ENCODE results near the gene CHI3L1. TPM values are rescaled to one million over a fixed set of nuclear protein-coding genes. Genes with fewer than 3 reads are reported as not detected.

The CHI3L1 gene
- total and polyA plus RNA-seq, 12 donors = 0.15 to 14.3 (median 2.0) TPM; not detected in 1

- H3K27me3 ChIP-seq = peaks cover 0 to 59% (median 5%) of the 10 kb centered on the region in 7 donors
- peaks cover 23 to 70% (median 52%) of the 10 kb centered on the region in 9 donors for H3K4me1 ChIP-seq
- peak; percentile 34 to 81 (median 76) for ATAC-seq
- DNase-seq = peak; percentile 71 to 78
- intact Hi-C loops (cut with DNase I) = loop anchor here in 5 of 10 donors (5.0 kb wide), 2 partner anchors 38 to 92 kb away; no protein-coding TSS in a partner anchor
- WGBS, 2 donors = 33 to 40% methylated on average over 7 of the region's 7 CpGs
- no peaks in the 10 kb centered on the region for H3K9me3 ChIP-seq
- no peak for TF ChIP-seq CTCF (IDR thresholded peaks at IDR 0.05)
- peak overlapping the region; percentile 36 to 91 (median 81) for H3K27ac ChIP-seq
- no peaks in the 10 kb centered on the region for H3K36me3 ChIP-seq
- H3K4me3 ChIP-seq = peak overlapping the region in 3 of 10 donors; percentile 7 to 50 (median 50)
Observed at GRCh38 chr1:203129501-203130231, 56.8 kb downstream of the CHI3L1 start.

Other genes with a start within 250 kb of the CHI3L1 start
- gene ADIPOR1, start 228.4 kb downstream of the CHI3L1 start, total RNA-seq = 100 to 1,000 TPM in 3 of 10 donors, 10 to 100 TPM in 7; 79.7 to 117 (median 95.0) TPM
- gene ADIPOR1, start 228.4 kb downstream of the CHI3L1 start, polyA plus RNA-seq = 100 to 1,000 TPM in 1 of 2 donors, 10 to 100 TPM in 1; 56.3 to 116 TPM
- 100 to 1,000 TPM in 9 of 10 donors, 10 to 100 TPM in 1; 93.2 to 333 (median 223) TPM for gene CYB5R1, start 219.4 kb downstream of the CHI3L1 start, total RNA-seq
- gene CYB5R1, start 219.4 kb downstream of the CHI3L1 start, polyA plus RNA-seq = 100 to 1,000 TPM; 119 to 263 TPM
- 10 to 100 TPM; 18.2 to 34.2 (median 21.1) TPM for gene TMEM183A, start 179.3 kb downstream of the CHI3L1 start, total RNA-seq
- 10 to 100 TPM; 11.5 to 38.1 TPM for gene TMEM183A, start 179.3 kb downstream of the CHI3L1 start, polyA plus RNA-seq
- gene PPFIA4, start 160.2 kb downstream of the CHI3L1 start, total RNA-seq = 10 to 100 TPM in 9 of 10 donors, 1 to 10 TPM in 1; 9.5 to 60.6 (median 35.2) TPM
- 10 to 100 TPM in 1 of 2 donors, 1 to 10 TPM in 1; 8.1 to 28.5 TPM for gene PPFIA4, start 160.2 kb downstream of the CHI3L1 start, polyA plus RNA-seq
- not detected for gene MYOG, start 100.7 kb downstream of the CHI3L1 start, total RNA-seq
- under 1 TPM in 1 of 2 donors, not detected in 1; 0.06 TPM for gene MYOG, start 100.7 kb downstream of the CHI3L1 start, polyA plus RNA-seq
- 10 to 100 TPM in 4 of 10 donors, 1 to 10 TPM in 6; 5.1 to 12.2 (median 9.3) TPM for gene ADORA1, start 59.0 kb downstream of the CHI3L1 start, total RNA-seq
- 1 to 10 TPM; 1.8 to 8.3 TPM for gene ADORA1, start 59.0 kb downstream of the CHI3L1 start, polyA plus RNA-seq
- gene MYBPH, start 10.9 kb downstream of the CHI3L1 start, total RNA-seq = not detected
- gene MYBPH, start 10.9 kb downstream of the CHI3L1 start, polyA plus RNA-seq = not detected
- 1 to 10 TPM in 1 of 10 donors, under 1 TPM in 5, not detected in 4; 0.05 to 1.3 (median 0.28) TPM for gene CHIT1, start 43.0 kb upstream of the CHI3L1 start, total RNA-seq
- not detected for gene CHIT1, start 43.0 kb upstream of the CHI3L1 start, polyA plus RNA-seq
- 100 to 1,000 TPM in 3 of 10 donors, 10 to 100 TPM in 7; 26.4 to 349 (median 58.9) TPM for gene BTG2, start 118.8 kb upstream of the CHI3L1 start, total RNA-seq
- gene BTG2, start 118.8 kb upstream of the CHI3L1 start, polyA plus RNA-seq = 10 to 100 TPM; 28.3 to 49.6 TPM
- 10 to 100 TPM in 5 of 10 donors, 1 to 10 TPM in 5; 7.0 to 20.5 (median 10.7) TPM for gene FMOD, start 164.4 kb upstream of the CHI3L1 start, total RNA-seq
- gene FMOD, start 164.4 kb upstream of the CHI3L1 start, polyA plus RNA-seq = 10 to 100 TPM in 1 of 2 donors, 1 to 10 TPM in 1; 4.5 to 11.2 TPM